ENCODE data around the gene ANO4.

DNA sequence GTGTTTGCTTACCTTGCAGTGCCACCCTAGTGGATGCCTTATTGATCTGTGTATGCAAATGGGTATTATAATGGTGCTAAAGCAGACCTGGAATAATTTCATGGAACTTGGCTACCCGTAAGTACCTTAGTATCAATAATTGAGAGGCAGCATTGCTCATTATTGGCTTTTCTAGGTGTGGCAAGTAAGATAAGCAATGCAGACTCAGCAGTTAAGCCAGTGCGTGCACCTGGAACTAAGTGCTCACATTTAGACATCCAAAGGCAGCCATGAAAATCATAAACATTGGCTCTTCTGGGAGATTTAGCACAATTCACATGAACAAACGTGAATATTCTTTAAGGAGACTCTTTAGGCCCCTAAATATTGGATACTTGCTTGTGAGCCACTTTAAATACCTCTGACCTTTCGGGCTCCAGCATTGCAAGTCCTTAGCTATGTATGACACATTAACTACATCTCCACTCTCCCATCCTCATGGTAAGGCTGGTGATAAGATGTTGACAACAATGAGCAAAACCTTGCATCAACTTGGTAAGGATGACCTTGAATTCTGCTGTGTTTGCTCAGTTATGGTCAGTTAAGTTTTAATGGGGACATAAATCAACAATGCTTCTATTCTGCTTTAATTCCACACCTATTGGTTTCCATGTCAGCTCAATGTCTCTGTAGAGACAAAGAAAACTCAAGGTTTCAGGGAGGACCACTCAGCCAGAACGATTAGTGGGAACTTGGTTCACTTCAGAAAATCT is 303.4 kb downstream of the ANO4 start:
- TF ChIP-seq ESRRG (CRISPR knock-in tag; IDR thresholded peaks at IDR 0.05) (no peak), ZFP30 (CRISPR knock-in tag; IDR thresholded peaks at IDR 0.05) (no peak), RARB (CRISPR knock-in tag; IDR thresholded peaks at IDR 0.05) (no peak), TCF4 (CRISPR knock-in tag; IDR thresholded peaks at IDR 0.05; ENCODE audit: borderline replicate concordance) (no peak)
- TF ChIP-seq, protein P1, sequence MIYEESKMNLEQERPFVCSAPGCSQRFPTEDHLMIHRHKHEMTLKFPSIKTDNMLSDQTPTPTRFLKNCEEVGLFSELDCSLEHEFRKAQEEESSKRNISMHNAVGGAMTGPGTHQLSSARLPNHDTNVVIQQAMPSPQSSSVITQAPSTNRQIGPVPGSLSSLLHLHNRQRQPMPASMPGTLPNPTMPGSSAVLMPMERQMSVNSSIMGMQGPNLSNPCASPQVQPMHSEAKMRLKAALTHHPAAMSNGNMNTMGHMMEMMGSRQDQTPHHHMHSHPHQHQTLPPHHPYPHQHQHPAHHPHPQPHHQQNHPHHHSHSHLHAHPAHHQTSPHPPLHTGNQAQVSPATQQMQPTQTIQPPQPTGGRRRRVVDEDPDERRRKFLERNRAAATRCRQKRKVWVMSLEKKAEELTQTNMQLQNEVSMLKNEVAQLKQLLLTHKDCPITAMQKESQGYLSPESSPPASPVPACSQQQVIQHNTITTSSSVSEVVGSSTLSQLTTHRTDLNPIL (CRISPR knock-in tag; IDR thresholded peaks at IDR 0.05; ENCODE audit: low read depth), result no peak
